Mesothelial cell of epicardium (in vitro differentiated cells): Measurements from ENCODE around the gene TRAFD1. TPM values are rescaled to one million over a fixed set of nuclear protein-coding genes. Genes with fewer than 3 reads are reported as not detected.

ENCODE experiments used
- DNase-seq, 2 experiments: peaks; one replicate each; pipeline ENCODE4 v3.0.0; 2021; ENCODE audit warnings: low spot score in 2 of 2; ENCODE audit not compliant: unreplicated experiment in 2 of 2
- H3K27ac Mint-ChIP-seq: 2 replicates; pipeline ENCODE4 v1.8.0; 2021; ENCODE audit warnings: mixed read lengths
- H3K27me3 Mint-ChIP-seq: 2 replicates; pipeline ENCODE4 v1.8.0; 2021; ENCODE audit warnings: low read depth, mixed read lengths
- H3K36me3 Mint-ChIP-seq: 2 replicates; pipeline ENCODE4 v1.8.0; 2021; ENCODE audit warnings: mixed read lengths
- H3K4me1 Mint-ChIP-seq: 2 replicates; pipeline ENCODE4 v1.8.0; 2021; ENCODE audit warnings: mixed read lengths
- H3K4me3 Mint-ChIP-seq: 2 replicates; pipeline ENCODE4 v1.8.0; 2021; ENCODE audit warnings: mild to moderate bottlenecking, moderate library complexity, mixed read lengths
- H3K9me3 Mint-ChIP-seq: 2 replicates; pipeline ENCODE4 v1.8.0; 2021; ENCODE audit warnings: mixed read lengths
- CTCF ChIP-seq: fragments of 200-600 bp; sonication (generic); IDR thresholded peaks from one replicate; pipeline ENCODE4 v1.5.0; 2021; ENCODE audit warnings: antibody characterized with exemption; ENCODE audit not compliant: unreplicated experiment
- total RNA-seq: library from RNA; stranded (reverse); gene quantifications from 3 replicates; pipeline ENCODE4 v1.2.1, GENCODE V29; 2021

TRAFD1 gene
- total RNA-seq, 1 donor from 2014 or later = 36.5 TPM

GRCh38 chr12:112191840-112192321 is 66.5 kb downstream of the TRAFD1 start:
- Mint-ChIP-seq H3K9me3 (no peaks in the 10 kb centered on the region), H3K27ac (no peak overlapping the region), H3K4me3 (no peak overlapping the region), H3K36me3 (peaks cover 40% of the 10 kb centered on the region), H3K27me3 (no peaks in the 10 kb centered on the region), H3K4me1 (no peaks in the 10 kb centered on the region)
- DNase-seq = no peak
- TF ChIP-seq CTCF = no peak

- H3K9me3 Mint-ChIP-seq = no peaks in the 10 kb centered on the region
- no peak overlapping the region for H3K27ac Mint-ChIP-seq
- peaks cover 40% of the 10 kb centered on the region for H3K36me3 Mint-ChIP-seq
- no peaks in the 10 kb centered on the region for H3K4me1 Mint-ChIP-seq
- TF ChIP-seq CTCF = no peak
- no peak for DNase-seq
- no peak overlapping the region for H3K4me3 Mint-ChIP-seq
- H3K27me3 Mint-ChIP-seq = no peaks in the 10 kb centered on the region
Observed at GRCh38 chr12:112192475-112192874, 67.1 kb downstream of the TRAFD1 start.

GRCh38 chr12:112194601-112195247 is 69.4 kb downstream of the TRAFD1 start:
- TF ChIP-seq CTCF = no peak
- H3K27ac Mint-ChIP-seq = no peak overlapping the region
- H3K36me3 Mint-ChIP-seq = peaks cover 51% of the 10 kb centered on the region
- no peaks in the 10 kb centered on the region for H3K27me3 Mint-ChIP-seq
- no peak overlapping the region for H3K4me3 Mint-ChIP-seq
- no peaks in the 10 kb centered on the region for H3K9me3 Mint-ChIP-seq
- DNase-seq = no peak
- no peaks in the 10 kb centered on the region for H3K4me1 Mint-ChIP-seq

GRCh38 chr12:112196196-112196875 is 71.0 kb downstream of the TRAFD1 start:
- Mint-ChIP-seq H3K36me3 (peaks cover 47% of the 10 kb centered on the region), H3K27me3 (no peaks in the 10 kb centered on the region), H3K27ac (no peak overlapping the region), H3K4me3 (no peak overlapping the region), H3K4me1 (no peaks in the 10 kb centered on the region), H3K9me3 (no peaks in the 10 kb centered on the region)
- TF ChIP-seq CTCF = no peak
- DNase-seq = no peak

- peak; percentile 48 for TF ChIP-seq CTCF
Observed at GRCh38 chr12:112198120-112198733, 72.9 kb downstream of the TRAFD1 start.

More at GRCh38 chr12:112198120-112198733, 72.9 kb downstream of the TRAFD1 start:
- Mint-ChIP-seq H3K36me3 (peaks cover 40% of the 10 kb centered on the region), H3K27ac (no peak overlapping the region), H3K27me3 (no peaks in the 10 kb centered on the region), H3K9me3 (no peaks in the 10 kb centered on the region), H3K4me1 (no peaks in the 10 kb centered on the region), H3K4me3 (no peak overlapping the region)
- DNase-seq = peak in 1 of 2 experiments; percentile 65
